Retinal pigment epithelial cell (primary cell): Measurements from ENCODE around the gene SETD3.

ENCODE experiments used
- DNase-seq: peaks from one replicate; pipeline ENCODE4 v3.0.0-alpha.2; 2010; ENCODE audit warnings: low read depth
- H3K4me3 ChIP-seq: 2 replicates; pipeline ENCODE4 v1.5.1; 2011; ENCODE audit warnings: mild to moderate bottlenecking, low read length, control low read depth, moderate library complexity
- TF ChIP-seq, protein P1 (sequence below): conservative IDR thresholded peaks from 2 replicates; pipeline ENCODE4 v1.5.1; 2011; ENCODE audit warnings: low read depth, low read length, control low read depth, inconsistent platforms

Gene SETD3

DNA sequence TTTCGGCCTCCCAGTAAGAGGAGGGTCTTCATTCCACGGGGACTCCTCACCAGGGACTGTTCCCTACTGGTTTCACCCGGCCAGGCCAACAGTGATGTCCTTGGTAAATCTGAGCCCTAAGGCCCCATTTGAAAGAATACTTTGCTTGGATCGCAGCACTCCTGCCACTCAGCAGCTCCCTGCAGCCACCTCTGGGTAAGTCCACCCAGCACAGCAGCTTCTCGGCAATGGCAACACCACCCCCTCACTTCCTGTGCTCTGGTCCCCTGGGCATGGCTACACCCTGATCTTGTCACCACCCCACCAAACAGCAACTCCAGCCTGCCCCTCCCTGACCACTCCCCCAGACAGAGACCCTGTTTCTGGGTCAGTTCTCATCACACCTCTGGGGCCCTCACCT is 100.3 kb downstream of the SETD3 start:
- TF ChIP-seq, protein P1, sequence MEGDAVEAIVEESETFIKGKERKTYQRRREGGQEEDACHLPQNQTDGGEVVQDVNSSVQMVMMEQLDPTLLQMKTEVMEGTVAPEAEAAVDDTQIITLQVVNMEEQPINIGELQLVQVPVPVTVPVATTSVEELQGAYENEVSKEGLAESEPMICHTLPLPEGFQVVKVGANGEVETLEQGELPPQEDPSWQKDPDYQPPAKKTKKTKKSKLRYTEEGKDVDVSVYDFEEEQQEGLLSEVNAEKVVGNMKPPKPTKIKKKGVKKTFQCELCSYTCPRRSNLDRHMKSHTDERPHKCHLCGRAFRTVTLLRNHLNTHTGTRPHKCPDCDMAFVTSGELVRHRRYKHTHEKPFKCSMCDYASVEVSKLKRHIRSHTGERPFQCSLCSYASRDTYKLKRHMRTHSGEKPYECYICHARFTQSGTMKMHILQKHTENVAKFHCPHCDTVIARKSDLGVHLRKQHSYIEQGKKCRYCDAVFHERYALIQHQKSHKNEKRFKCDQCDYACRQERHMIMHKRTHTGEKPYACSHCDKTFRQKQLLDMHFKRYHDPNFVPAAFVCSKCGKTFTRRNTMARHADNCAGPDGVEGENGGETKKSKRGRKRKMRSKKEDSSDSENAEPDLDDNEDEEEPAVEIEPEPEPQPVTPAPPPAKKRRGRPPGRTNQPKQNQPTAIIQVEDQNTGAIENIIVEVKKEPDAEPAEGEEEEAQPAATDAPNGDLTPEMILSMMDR = no peak
- DNase-seq = no peak

DNA sequence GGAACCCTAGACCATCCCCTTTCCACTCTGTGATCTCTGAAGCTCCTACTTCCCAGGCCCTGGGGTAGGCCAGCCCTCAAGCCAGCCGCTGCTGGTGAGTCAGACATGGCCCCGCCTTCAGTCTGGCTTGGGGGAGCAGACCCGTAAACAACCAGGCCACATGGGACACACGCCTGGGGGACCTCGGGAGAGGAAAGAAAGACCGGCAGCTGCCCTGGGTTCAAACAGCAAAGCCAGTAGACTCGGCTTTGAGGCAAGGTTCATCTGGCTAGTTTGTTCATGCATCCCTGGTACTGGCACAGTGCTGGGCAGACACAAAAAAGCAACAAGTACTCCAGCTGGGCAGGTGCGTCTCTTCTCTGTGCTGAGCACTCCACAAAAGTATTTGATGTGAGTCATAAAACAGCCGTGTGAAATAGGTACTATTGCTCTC is 101.9 kb downstream of the SETD3 start:
- TF ChIP-seq, protein P1 = no peak
- DNase-seq = no peak
- H3K4me3 ChIP-seq = no peak overlapping the region

More for the DNA sequence above, 100.3 kb downstream of the SETD3 start:
- H3K4me3 ChIP-seq = no peak overlapping the region

GRCh38 chr14:99377951-99378350 is 102.7 kb downstream of the SETD3 start:
- no peak for DNase-seq
- H3K4me3 ChIP-seq = no peak overlapping the region
- TF ChIP-seq, protein P1 = no peak

DNA sequence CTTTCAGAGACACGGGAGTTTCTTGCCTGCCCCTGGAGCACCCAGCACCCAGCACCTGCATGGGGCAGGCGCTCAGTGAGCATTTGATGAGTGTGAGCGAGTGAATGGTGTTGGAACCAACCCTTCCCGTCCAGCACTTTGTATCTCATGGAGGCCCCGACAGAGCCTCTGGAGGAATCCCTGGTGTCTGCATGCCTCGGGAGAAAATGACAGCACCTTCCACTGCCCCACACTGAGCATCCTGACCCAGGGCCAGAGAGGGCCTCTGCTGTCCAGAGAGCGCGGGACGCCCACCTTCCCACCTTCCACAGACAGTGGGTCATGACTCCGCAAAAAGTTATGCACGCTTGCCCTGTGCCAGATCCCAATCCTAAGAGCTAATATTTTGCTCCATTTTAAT is 105.7 kb downstream of the SETD3 start:
- TF ChIP-seq, protein P1 = no peak
- DNase-seq = no peak

GRCh38 chr14:99363616-99364290 is 116.9 kb downstream of the SETD3 start:
- H3K4me3 ChIP-seq = no peak overlapping the region
- TF ChIP-seq, protein P1 = no peak
- no peak for DNase-seq

More for the DNA sequence above, 105.7 kb downstream of the SETD3 start:
- no peak overlapping the region for H3K4me3 ChIP-seq

DNA sequence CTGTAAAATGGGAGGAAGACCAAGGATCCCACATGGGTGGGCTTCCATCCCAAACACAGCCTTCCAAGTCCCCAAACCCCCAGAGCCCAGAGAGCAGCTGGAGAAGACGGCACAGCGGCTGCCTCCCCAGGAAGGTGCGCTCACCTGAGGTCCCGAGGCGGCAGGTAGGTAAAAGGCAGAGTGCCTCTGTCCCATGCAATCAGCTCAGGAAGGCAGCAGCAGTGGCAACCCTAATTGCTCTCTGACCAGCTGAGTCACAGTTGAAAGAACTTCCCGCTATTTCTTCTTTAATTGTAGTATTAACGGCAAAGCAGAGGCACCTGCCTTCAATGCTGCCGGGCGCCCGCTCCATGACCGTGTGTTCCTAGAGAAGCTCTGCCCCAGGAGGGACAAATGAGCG is 117.6 kb downstream of the SETD3 start:
- H3K4me3 ChIP-seq = no peak overlapping the region
- TF ChIP-seq, protein P1 = no peak
- DNase-seq = no peak

GRCh38 chr14:99361596-99362215 is 119.0 kb downstream of the SETD3 start:
- no peak overlapping the region for H3K4me3 ChIP-seq
- no peak for DNase-seq
- TF ChIP-seq, protein P1 = no peak
